Limb (tissue), 2 donors: ENCODE results near the gene CPED1.
"Not testable (repeated sequence)": the region's sequence is repeated elsewhere in the genome, so short reads cannot be mapped to it uniquely, and the experiment has no call there.

ENCODE experiments used
- DNase-seq, 2 donors: peaks; one replicate each; pipeline ENCODE4 v3.0.0-alpha.2; 2016; ENCODE audit errors: extremely low spot score in 2 of 2

Gene CPED1

DNA sequence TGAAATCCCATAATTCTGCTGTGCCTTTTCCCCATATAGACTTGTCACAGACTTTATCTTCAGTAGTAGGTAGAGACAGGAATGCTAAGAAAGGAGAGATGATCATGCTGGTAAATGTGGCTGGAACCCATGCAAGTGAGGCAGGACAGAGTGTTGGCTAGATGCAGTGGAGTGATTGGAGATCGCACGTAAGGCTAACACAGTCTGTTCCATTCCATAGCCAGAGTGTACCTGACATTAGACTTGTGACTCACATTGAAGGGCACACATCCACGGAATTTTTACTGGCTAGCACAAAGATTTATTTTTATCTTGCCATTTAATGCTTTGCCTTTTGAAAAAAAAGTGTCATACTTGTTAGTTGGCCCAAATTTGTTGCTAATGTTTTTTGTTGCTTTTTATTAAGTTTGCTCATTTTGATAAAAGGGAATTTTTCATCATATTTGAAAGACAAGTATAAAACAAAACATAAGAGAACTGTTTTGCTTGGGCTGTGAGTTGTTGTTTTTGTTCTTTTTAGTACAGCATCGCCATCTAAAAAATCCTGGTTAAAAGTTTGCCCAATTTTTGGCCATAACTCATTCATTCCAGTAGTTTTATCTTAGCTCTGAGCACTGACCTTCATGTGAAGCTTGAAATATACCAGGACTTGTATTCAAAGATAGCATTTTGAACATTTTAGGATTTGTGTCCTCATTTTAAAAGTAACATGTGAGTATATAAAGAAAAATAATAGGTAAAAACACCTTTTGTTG is 81.0 kb downstream of the CPED1 start:
- DNase-seq: no peak

DNA sequence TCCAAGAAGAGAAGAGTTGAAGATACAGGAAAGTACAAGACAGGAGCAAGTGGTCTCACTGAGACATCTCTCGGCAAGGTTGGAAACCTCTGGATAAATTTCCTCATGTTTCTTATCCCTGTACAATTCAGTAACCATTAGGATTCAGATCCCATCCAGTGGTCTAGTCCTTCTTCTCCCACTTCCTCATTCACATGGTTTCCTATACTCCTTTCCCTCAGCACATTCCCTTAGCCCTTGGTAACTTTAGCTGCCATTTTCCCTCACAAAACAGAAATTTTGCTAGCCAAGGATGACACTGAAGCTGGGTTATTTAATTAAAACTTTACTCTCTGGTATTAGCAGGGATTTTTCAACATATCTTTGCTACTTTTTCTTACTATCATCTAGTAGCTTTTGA is 82.6 kb downstream of the CPED1 start:
- DNase-seq: no peak

DNA sequence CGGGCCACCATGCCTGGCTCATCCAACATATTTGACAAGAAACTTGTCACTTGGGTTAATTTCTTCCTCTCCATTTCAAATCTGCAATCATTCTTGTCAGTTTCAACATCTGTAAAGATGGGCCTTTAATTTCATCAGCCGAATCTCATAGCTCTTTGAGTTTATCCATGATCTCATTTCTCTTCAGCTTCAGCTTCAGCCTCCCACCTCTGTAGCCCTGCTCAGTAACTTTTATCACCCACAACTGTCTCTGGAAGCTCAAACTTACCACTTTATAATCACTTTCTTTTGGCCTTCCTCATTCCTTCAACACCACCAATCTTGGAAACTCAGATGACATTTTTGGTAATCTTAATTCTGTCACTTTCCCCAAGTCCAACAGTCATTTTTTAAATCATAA is 83.2 kb downstream of the CPED1 start:
- no peak for DNase-seq

DNA sequence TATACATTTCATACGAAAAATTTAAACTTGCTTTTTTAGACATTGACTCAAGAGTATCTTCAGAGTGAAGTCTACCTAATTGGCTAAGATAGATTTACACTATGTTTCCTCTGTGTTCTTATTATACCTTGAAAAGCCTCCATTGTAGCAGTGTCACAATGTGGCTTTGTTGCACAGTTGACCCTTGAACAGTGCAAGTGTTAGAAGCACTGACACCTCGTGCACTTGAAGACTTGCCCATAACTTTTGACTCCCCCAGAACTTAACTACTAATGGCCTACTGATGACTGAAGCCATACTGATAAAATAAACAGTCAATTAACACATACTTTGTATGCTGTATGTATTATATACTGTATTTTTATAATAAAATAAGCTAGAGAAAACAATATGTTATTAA is 84.3 kb downstream of the CPED1 start:
- no peak for DNase-seq

DNA sequence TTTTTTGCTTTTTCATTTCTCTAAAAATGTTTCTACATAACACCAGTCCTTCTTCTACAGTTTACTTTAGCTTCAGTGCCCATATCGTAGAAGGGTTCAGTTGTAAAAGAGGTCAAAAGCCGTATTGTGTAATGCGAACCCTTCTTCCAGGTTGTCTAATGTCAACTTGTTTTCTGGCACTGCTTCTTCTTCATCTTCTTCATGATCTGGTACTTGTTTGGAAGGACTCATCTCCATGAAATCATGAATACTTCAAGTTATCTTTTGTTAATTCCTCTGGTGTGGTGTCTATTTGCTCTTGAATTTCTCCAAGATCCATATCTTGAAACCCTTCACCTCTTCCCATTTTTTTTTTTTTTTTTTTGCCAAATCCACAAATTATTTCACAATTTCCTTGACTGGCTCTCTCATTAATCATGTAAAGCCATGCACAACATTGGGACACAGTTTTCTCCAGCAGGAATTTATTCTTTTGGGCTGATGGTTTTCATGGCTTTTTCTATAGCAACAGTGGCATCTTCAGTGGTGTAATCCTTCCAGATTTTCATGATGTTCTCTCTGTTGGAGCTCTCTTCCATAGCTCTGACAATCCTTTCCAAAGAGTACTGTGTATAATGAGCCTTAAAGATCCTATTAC is 85.1 kb downstream of the CPED1 start:
- DNase-seq: no peak

DNA sequence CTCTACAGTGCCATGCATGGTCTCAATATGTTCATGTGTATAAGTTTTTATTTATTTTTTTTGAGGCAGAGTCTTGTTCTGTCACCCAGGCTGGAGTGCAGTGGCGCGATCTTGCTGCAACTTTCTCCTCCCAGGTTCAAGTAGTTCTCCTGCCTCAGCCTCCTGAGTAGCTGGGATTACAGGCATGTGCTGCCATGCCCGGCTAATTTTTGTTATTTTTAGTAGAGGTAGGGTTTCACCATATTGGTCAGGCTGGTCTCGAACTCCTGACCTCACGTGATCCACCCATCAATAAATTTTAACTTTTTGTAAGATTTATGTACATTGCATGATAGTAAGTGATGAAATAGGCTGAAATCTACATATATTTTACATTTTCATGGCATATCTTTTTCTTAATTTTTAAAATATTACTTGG is 86.9 kb downstream of the CPED1 start:
- not testable (repeated sequence) for DNase-seq

DNA sequence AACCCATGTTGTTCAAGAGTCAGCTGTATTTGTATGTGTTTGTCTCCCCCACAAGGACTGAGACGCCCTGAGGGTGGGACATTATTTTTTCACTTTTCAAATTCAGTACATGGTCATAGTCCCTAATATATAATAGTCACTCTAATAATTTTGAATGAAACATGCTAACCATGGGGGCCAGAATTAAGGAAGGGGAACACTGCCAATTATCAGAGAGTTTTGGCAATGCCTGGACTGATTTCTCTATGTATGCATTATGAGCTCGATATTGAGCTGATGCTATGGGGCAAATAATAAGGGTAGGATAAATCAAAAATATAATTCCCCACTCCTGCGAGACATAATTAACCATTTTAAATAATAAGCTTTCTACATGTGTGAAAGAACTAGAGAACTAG is 87.4 kb downstream of the CPED1 start:
- no peak for DNase-seq

DNA sequence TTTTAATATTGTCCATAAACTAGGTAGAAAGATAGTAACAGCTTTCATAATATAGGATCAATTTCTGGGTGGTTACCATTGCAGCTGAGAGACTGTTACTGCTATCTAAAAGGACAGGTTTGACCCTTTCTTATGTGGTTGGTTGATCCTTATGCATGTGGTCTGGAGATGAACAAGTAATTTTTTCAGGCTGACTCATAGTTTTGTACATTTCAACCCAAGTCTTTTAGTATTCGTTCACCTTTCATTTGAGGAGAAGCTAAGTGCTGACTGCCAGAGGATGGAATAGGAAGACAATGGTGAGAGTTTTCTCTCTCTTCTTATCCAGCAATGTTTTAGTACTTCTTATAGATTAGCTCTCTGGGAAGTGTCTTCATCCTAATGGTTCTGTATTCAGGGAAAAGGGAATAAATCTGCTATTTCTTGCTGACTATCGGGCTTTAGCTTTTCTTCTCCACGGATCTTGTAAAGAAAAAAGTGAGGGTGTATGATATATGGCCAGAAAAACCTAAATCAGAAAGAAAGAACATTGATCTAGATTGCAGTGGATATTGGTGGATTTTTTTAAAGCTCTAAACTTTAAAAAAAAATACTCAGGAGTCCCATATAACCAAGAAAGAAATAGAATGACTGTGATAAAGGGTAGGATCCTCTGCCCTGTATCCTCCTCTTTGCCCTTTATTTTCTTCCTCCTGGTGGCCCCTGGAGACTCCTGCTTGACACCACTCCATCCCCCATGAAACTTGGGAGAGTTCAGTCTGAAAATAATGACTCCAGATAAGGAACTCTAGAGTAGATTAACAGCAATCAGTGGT is 88.0 kb downstream of the CPED1 start:
- no peak for DNase-seq

DNA sequence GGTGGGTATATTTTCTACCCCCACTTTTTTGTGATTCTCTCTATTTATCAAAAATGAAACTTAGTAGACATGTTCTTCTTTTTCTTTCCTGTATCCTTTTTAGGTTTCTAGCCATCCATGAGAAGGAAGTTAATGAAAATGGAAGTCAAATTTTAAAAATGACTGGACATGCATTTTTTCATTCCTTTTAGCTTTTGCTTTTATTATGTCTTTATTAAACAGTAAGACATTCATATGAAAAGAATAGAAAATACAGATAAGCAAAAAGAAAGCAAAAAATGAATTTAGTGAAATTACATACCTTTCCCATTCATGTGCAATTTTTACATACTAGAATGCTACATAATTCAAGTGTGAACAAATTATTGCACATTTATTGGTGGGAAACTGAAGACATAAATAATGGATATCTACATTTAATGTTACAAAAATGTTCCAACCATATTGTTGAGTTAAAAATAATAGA is 88.7 kb downstream of the CPED1 start:
- DNase-seq: no peak

DNA sequence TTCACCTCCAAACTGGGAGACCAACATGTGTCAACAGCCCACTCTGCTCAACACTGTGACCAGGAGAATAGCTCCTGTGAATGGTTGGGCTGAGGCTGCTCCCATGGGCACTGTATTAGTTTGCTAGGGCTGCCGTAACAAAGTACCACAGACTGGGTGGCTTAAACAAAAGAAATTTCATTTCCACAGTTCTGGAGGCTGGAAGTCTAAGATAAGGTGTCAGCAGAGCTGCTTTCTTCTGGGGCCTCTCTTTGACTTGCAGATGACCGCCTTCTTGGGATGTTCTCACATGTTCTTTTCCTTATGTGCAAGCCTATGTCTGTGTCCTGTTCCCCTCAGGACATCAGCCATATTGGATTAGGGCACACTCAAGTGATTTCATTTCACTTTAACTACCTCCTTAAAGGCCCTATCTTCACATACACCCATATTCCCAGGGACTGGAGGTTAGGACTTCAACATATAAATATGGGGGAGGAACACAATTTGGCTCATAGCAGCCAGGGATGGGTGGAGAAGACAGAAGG is 90.3 kb downstream of the CPED1 start:
- DNase-seq: no peak

DNA sequence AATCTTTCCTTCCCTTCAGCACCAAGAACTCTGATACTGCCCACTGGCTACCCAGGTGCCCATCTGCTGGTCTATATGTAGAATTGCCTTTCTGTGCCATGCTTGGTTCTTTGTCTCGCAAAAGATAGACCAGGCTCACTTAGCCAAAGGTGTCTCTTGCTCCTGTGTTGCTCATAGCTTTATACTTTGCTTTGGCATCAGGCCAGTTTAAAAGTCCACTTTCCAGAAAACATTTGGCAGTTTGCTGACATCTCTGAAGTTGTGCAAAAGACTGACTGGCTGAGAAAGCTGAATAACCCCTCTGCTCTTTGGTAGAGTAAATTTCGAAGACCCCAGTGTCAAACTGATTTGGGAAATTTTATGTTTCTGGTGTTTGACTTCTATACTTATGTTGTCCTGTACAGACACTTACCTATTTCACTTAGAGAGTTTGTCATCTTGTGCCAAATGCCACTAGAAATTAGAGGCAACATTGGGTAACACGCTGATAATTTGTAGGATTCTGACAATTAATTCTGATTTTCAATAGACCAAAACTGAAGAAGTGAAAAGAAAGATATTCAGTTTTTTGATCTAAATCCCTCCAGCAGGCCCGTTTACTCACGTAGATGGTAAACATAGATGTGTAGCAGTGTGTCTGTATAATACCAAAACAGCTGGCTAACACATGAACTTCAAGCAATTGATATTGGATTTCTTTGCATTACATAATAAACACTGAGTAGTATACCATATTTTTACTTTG is 91.1 kb downstream of the CPED1 start:
- DNase-seq: no peak

DNA sequence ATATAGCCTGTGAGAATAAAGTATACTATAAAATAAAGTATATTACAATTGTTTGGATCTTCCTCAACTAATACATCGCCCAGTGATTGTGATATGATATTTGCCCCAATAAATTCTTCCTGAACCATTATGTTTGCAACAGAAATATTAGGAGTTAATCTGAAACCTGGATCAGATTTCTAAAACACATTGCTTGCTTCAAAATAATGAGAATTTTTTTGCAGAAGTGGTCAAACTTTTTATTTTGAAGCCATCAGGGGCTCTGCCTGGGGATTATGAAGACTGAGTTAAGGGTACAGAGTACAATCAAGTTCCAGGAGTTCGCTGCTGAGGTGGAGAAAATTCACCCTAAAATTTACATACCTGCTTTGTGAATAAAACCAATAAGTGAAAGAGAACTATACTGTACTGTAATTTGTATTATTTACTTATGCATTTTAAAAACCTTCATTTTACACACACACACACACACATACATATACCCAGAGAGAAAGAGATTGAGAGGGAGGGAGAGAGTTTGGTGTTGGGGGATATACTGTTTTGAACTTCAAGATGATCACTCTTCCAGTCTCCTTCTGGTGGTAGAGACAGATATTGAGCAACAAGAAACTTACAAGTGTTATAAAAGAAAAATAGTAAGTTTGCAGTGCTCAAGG is 91.9 kb downstream of the CPED1 start:
- DNase-seq: no peak

DNA sequence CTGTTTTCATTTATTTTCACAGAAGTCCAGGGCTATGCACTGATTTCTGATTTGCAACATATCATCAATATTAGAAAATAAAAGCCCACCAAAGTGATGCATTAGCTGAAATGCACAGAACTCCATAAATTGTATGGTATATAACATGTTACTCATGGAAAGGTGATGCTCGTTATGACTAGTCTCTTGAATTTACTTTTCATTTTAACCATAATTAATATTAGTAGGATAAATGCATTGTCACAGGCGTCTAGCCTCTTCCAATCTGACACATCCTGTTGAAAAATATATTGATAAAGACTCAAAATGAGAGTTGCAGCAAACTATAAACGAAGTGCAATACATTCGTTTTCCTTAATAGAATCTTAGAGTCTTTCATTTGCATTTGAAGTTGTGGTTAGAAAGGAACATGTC is 92.4 kb downstream of the CPED1 start:
- DNase-seq: no peak

DNA sequence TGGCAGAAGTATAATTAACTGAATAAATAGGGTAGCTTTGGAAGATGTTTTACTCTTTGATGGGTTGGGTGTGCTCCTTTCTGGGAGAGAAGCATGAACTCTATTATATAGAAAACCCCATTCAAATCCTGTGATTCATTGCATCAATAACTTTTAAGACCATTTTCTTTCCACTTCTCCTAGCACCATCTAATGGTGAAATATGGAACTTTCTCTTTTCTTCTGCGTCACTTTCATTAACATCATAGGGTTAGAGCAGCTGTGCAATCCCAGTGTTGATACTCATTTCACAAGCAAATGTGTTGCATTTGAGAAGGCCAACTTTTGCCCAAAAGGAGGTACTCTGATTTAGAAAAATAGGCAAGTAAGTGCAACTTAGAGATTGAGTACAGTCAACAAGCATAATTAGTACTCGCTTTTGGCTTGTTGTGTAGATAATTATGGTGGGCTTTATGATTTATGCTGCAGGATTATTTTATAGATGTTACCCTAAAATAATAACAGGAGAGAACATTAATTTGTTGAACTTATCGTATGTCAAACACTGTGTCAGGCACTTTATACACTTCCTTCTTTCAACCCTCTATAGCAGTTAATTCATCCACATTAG is 92.9 kb downstream of the CPED1 start:
- DNase-seq: peak in 1 of 2 donors; percentile 78

DNA sequence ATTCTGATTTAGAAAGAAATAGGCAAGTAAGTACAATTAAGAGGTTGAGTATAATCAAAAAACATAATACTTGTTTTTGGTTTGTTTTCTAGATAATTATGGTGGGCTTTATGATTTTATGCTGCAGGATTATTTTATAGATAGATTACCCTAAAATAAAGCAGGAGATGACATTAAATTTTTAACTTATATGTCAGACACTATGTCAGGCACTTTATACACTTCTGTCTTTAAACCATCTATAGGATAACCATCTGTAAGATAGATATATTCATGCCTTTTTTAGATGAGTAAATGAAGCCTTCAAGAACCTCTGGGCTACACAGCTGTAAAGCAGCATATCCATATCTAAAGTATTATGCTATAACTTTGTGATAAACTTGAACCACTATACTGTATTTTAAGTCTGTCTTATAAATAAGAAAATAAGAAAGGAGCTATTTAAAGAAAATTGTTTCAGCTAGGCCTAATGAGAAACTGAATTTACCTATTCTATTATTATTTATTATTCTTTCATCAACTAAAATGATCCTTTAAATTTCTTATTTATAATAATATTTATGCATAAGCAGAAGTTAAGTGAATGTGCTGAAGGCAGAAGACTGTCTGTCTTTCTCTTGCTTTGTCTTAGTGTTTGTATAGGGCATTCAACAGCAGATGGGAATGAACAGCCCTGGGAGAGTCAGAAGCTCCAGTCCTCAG is 94.0 kb downstream of the CPED1 start:
- DNase-seq: no peak

DNA sequence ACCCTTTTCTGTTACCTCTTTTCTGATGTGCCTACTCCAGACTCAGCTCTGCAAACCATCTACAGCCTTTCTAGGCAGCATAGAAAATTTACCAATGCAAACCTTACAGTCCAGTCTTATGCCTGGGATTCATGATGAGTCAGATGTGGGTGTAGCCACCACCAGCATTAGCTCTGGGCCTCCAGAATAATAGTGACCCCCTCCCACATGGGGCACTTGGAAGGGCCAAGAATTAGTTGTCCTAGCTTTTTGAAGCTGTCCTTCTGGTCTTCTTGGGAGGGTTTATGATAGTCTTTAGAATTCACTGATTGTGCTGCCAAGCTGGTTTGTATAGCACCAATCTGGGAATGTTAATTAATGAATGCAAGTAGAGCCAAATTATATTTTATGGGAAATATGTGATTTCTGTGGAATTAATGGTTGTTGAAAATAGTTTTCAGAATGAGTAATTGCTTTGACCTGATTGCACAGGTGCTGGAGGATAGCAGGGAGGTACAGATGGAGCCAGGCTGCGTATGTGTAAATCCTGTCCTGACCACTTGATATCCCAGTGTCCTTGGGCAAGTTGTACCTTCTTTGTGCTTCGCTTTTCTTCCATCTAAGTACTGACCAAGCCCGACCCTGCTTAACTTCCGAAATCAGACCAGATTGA is 94.8 kb downstream of the CPED1 start:
- DNase-seq: no peak

DNA sequence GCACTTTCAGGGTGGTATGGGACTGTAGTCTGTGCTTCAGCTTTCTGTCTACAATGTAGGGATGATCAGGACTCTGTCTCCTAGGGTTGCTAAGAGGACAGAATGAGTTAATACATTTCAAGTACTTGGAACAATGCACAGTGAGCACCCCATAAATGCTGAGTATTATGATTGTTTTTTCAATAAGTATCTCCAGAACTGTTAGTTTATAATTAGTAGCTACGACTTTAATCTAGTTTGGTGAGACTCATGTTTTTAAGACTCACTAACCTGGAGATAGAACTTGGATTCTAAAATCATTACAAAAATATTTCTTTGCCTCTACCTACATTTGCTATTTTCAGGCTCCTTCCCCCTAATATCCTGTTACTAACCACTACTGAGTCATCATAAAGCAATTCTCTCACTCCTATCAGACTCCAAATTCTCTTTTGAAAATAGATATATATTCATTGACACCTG is 95.3 kb downstream of the CPED1 start:
- no peak for DNase-seq

DNA sequence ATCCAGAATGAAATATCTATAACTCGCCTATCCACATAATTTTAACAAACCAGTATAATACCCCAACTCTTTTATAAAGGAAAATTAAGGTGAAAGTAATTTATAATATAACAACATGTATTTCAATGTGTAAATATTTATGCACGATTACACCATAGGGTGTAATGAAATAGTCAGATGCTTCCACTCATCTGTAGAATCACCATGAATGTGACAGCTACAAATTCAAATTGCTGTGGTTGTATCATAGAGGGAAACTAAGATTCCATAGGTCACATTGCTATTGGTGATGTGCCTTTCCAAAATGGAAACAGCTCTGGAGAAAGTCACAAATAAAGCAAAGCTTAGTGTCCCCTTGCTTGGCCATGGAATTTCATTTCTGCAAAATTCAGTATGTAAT is 95.7 kb downstream of the CPED1 start:
- no peak for DNase-seq

DNA sequence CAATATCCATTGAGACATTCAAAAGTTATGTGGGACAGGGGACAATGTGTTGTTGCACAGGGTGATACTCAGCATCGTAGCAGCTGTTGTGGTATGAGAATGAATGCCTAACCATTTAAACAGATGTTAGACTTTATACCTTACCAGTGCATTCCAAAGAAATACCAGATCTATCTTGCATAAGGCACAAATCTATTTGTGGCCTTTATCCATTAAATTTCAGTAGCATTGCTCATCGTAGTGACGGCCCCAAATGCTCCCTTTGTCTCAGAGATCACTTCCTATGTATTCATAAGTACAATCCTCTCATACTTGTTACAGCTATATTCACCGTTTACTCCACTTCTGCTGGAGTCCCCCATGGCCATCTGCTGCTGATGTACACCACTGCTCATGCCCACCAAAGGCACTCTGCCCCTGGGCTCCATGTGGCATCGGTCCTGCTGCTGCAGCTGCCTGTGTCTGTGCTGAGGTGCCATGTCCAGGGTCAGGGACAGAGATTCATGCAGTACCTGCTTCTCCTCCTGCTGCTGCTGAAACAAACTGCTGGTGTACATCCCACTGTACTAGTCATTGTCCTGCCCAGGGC is 96.3 kb downstream of the CPED1 start:
- no peak for DNase-seq
